Measurements from ENCODE around the gene GALNTL6. TPM values are rescaled to one million over a fixed set of nuclear protein-coding genes. Genes with fewer than 3 reads are reported as not detected.

The GALNTL6 gene
- total and polyA plus RNA-seq, 7 donors: 0.14 to 2.5 (median 0.42) TPM; not detected in 1

DNA sequence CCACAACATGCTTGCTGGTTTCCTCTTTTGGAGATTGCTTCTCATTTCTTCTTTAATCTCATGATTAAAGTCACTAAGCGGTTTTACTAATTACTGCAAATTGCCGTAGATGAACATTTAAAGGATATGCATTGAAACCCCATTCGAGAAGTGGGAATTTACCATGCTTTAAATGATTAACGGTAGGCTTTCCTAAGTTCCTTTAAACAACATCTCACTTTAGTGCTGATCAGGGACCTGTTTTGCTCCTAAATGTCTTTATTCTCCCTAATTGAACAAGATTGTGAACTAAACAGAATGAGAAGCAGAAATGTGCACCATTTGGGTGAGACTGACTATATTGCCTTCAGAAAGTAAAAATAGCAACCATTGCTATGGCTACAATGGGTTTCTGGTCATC, 430.3 kb downstream of the GALNTL6 start:
- no peak for TF ChIP-seq EP300 (IDR thresholded peaks at IDR 0.05)
- TF ChIP-seq POLR2AphosphoS5 (IDR thresholded peaks at IDR 0.05): no peak
- TF ChIP-seq, protein P1, sequence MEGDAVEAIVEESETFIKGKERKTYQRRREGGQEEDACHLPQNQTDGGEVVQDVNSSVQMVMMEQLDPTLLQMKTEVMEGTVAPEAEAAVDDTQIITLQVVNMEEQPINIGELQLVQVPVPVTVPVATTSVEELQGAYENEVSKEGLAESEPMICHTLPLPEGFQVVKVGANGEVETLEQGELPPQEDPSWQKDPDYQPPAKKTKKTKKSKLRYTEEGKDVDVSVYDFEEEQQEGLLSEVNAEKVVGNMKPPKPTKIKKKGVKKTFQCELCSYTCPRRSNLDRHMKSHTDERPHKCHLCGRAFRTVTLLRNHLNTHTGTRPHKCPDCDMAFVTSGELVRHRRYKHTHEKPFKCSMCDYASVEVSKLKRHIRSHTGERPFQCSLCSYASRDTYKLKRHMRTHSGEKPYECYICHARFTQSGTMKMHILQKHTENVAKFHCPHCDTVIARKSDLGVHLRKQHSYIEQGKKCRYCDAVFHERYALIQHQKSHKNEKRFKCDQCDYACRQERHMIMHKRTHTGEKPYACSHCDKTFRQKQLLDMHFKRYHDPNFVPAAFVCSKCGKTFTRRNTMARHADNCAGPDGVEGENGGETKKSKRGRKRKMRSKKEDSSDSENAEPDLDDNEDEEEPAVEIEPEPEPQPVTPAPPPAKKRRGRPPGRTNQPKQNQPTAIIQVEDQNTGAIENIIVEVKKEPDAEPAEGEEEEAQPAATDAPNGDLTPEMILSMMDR (IDR thresholded peaks at IDR 0.05): no peak
- TF ChIP-seq POLR2A (IDR thresholded peaks at IDR 0.05): no peak
- peaks cover 0 to 5% (median 0%) of the 10 kb centered on the region in 4 donors for H3K4me1 ChIP-seq
- H3K36me3 ChIP-seq: no peaks in the 10 kb centered on the region
- intact Hi-C loops (cut with DNase I): no loop called here
- no peak overlapping the region for H3K4me3 ChIP-seq
- no peaks in the 10 kb centered on the region for H3K9me3 ChIP-seq
- no peaks in the 10 kb centered on the region for H3K27me3 ChIP-seq
- 92 to 95% methylated on average over 4 of the region's 4 CpGs for WGBS, 2 donors
- DNase-seq: no peak
- no peak overlapping the region for H3K27ac ChIP-seq

DNA sequence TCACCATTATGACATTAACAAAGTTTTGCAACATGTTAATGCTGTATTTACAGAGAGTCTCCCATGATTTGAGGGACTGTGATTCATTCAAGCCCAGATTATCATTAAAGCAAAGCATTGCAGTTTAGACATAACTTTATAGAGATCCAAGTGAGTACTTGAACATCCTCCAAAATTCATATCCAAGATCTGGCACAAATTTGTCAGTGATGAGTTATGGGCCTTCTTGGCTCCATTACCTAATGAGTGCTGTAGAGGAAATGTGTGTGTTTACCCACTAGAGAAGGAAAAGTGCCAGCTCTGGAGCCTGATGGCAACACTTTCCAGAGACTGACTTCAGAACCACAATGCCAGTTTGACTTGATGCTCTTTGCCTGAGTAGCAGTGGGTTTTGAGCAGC, 432.3 kb downstream of the GALNTL6 start:
- Histone ChIP-seq H3K36me3 (no peaks in the 10 kb centered on the region), H3K9me3 (peaks cover 0 to 4% (median 0%) of the 10 kb centered on the region in 4 donors), H3K4me1 (peaks cover 0 to 5% (median 0%) of the 10 kb centered on the region in 4 donors), H3K27me3 (no peaks in the 10 kb centered on the region), H3K4me3 (no peak overlapping the region), H3K27ac (no peak overlapping the region)
- intact Hi-C loops (cut with DNase I): no loop called here
- DNase-seq: no peak
- TF ChIP-seq EP300 (IDR thresholded peaks at IDR 0.05) (no peak), POLR2A (IDR thresholded peaks at IDR 0.05) (no peak), POLR2AphosphoS5 (IDR thresholded peaks at IDR 0.05) (no peak)

DNA sequence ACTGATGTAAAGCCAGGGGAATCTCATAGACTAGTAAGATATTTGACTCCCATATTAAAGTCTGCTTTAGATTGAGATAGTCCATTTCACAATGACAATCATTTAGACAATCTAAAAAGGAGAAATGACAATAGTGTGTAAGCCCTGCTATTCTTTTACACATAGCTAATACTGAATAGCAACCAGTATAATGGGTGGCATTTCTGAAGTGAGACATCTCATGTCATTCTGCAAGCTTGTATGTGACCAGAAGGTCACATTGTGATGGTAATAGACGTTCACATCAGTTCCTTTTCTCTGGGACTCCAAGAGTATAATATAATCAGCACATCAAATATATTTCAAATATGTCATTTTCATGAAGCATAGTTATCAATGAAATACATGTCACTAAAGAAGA, 440.2 kb downstream of the GALNTL6 start:
- intact Hi-C loops (cut with DNase I): no loop called here
- Histone ChIP-seq H3K4me3 (no peak overlapping the region), H3K36me3 (no peaks in the 10 kb centered on the region), H3K4me1 (no peaks in the 10 kb centered on the region), H3K9me3 (peaks cover 0 to 4% (median 0%) of the 10 kb centered on the region in 4 donors), H3K27ac (no peak overlapping the region), H3K27me3 (no peaks in the 10 kb centered on the region)
- TF ChIP-seq EP300 (IDR thresholded peaks at IDR 0.05): no peak
- no peak for DNase-seq
- 11 to 45% methylated on average over 1 of the region's 1 CpG for WGBS, 2 donors

DNA sequence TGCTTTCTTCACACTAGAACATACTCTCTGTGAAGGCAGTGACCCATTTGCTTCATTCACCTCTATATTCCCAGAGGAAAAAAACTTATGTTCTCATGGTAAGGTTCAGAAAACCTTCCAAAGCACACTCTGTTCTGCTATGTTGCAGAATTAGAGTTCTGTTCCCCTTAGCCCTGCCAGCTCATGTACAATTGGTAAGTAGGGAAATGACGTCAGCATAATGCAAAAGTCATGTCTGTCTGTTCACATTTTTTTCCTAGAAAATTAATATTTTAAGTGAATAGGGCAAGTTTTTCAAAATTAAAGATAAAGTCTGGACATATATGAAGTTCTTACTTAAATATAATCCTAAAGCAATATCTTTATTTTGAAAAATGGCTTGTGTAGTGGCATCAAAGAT, 443.6 kb downstream of the GALNTL6 start:
- no peaks in the 10 kb centered on the region for H3K9me3 ChIP-seq
- intact Hi-C loops (cut with DNase I): no loop called here
- TF ChIP-seq EP300 (IDR thresholded peaks at IDR 0.05) (no peak), POLR2AphosphoS5 (IDR thresholded peaks at IDR 0.05) (no peak), POLR2A (IDR thresholded peaks at IDR 0.05) (no peak)
- TF ChIP-seq, protein P1 (IDR thresholded peaks at IDR 0.05): no peak
- H3K27ac ChIP-seq: no peak overlapping the region
- no peak for DNase-seq
- H3K4me1 ChIP-seq: no peaks in the 10 kb centered on the region
- H3K27me3 ChIP-seq: no peaks in the 10 kb centered on the region
- 71 to 83% methylated on average over 1 of the region's 1 CpG for WGBS, 2 donors
- H3K36me3 ChIP-seq: no peaks in the 10 kb centered on the region
- H3K4me3 ChIP-seq: no peak overlapping the region

DNA sequence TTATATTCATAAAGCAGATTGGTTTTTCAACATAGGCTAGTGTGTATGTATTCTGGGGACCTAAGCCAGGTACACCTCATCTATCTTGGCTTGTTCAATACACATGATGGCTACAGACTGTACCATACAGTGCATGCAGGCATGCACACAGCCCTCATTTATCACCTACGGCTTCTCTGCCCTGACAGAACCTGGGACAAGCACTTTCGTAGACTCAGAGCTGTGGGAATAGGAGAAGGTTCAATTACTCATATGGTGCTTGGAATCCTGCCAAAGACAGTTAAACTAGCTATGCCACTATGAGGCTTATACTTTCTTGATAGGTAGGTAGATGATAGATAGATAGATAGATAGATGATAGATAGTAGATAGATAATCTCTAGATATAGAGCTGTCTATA, 457.2 kb downstream of the GALNTL6 start:
- H3K4me3 ChIP-seq: no peak overlapping the region
- 27 to 62% methylated on average over 2 of the region's 2 CpGs for WGBS, 2 donors
- no peaks in the 10 kb centered on the region for H3K36me3 ChIP-seq
- H3K4me1 ChIP-seq: no peaks in the 10 kb centered on the region
- no peaks in the 10 kb centered on the region for H3K9me3 ChIP-seq
- DNase-seq: no peak
- intact Hi-C loops (cut with DNase I): no loop called here
- no peaks in the 10 kb centered on the region for H3K27me3 ChIP-seq
- H3K27ac ChIP-seq: no peak overlapping the region
- no peak for TF ChIP-seq EP300 (IDR thresholded peaks at IDR 0.05)
- no peak for TF ChIP-seq POLR2A (IDR thresholded peaks at IDR 0.05)
- TF ChIP-seq, protein P1 (IDR thresholded peaks at IDR 0.05): no peak
- TF ChIP-seq POLR2AphosphoS5 (IDR thresholded peaks at IDR 0.05): no peak

DNA sequence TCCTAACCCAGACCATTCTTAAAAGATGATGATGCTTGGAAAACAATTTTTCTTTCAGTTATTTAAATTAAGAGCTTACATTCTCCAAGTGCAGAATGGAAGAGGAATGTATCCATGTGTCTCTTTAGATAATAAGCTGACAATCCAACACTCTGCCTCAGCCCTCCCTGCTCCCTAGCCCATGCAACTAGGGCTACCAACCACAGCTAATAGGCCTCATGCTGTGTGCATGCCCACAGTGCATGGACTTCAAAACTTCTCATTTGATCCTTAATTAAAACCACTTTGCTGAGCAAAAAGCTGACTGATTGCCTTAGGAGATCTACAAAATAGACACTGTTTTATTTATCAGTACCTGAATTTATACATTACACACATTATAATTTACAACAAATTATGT, 473.9 kb downstream of the GALNTL6 start:
- Histone ChIP-seq H3K36me3 (no peaks in the 10 kb centered on the region), H3K9me3 (no peaks in the 10 kb centered on the region), H3K27ac (no peak overlapping the region), H3K4me1 (no peaks in the 10 kb centered on the region), H3K4me3 (no peak overlapping the region), H3K27me3 (no peaks in the 10 kb centered on the region)
- TF ChIP-seq EP300 (IDR thresholded peaks at IDR 0.05): no peak
- DNase-seq: no peak
- intact Hi-C loops (cut with DNase I): no loop called here
